ENCODE measurements around the gene RPS5.
"Not testable (repeated sequence)": the region's sequence is repeated elsewhere in the genome, so short reads cannot be mapped to it uniquely, and the experiment has no call there.

The RPS5 gene

GRCh38 chr19:58385891-58386575 lies 1.0 kb upstream of the RPS5 start:
- FAIRE-seq: no peak

DNA sequence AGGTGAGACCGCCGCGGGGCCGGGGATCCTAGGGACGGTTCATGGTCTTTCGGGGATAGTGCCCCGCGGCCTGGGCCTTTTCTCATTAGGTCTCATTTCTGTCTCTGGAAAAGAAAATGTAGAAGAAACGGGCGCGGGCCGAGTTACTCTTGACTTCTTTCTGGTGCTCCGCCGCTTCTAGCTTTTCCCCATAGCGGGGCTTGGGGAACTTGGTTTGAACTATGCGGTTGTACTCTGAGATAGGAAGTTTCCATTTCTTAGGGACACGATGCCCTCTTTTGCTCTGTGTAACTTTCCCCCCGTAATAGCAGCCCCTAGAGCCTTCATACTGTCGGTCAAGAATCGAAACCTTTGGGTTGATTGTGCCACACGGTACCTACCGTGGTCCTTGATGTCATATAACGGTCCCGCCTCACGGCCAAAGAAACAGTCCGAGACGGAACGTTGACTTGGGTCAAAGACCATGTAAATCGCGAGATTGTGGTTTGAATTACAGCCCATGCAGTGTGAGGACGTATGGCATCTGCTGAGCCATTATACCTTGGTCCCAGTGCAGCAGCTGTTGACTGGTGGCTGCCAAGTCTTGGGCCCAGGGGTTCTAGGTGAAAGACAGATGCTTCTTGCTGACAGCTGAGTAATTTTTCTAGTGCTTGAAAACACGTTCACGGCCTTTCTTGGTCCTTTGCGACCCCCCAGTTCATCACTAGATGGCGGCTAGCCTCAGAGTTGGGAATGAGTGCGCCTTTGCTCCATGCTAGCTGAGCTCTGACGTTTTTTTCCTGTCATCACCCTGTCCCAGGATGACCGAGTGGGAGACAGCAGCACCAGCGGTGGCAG lies 487 bp downstream of the RPS5 start:
- no peak for FAIRE-seq

DNA sequence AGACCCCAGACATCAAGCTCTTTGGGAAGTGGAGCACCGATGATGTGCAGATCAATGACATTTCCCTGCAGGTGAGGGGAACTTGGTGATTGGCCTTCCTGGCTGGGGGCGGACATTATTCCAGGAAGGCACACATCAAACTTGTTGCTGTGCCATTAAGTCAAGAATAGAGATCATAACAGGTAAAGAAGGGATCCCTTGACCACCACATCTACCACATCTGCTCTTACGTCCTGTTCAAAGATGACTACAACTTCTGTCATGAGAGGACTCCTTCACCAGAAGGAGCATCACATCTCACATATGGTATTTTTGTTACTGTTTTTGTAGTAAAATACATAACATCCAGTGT lies 1.1 kb downstream of the RPS5 start:
- FAIRE-seq: no peak

GRCh38 chr19:58392945-58393724 lies 6.1 kb downstream of the RPS5 start:
- FAIRE-seq: no peak

DNA sequence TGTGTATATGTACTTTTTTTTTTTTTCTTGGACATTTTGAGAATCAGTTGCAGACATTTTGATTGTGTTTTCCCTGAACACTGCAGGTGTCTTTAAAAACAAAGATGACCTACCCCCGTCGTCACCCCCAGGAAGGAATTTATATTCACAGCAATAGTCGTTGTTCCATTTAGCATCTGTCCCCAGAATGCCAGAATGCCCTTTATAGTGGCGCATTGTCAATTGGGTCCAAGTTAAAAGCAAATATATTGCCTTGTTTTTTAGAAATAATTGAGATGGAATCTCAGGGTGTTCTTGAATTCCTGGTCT lies 6.6 kb downstream of the RPS5 start:
- no peak for FAIRE-seq

GRCh38 chr19:58394821-58395219 lies 7.8 kb downstream of the RPS5 start:
- FAIRE-seq: no peak

DNA sequence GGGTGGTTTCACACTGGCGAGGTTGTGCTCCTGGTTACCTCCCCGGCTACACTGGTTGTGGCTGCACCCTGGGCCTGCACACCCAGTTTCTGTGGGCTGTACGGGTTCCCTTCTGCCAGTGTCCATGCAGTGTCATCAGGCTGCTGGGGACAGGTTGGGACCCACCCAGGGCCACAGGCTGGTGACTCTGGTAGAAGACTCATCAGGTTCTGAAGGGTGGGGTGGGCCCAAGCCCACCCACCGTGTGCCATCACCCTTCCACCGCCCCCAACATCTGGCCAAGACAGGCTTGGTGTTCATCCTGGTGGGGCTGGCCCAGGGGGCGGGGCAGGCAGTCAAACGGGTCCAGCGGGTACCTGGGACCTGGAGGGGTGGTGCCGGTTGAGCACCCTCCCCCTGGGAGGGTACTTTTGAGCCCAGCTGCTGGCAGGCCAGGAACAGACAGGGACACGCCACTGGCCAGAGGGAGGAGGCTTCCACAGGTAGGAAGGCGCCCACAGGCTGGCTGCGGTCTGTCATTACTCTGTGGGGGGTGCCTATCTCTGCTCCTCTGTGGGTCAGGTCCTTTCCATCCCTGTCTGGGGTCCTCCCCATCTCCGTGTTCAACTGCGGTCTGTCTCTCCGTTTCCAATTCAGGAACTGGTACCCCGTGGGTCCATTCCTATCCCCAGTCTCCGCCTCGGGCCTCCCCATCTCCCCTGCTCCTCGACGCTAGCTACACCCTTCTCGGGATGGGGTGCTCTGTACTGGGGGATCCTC lies 8.3 kb downstream of the RPS5 start, which contains the start of gene RNF225:
TSS of gene RNF225 (plus strand) at position 437 of the 759 bp plus-strand sequence. CDS start 434 bp downstream, outside the sequence.
- no peak for FAIRE-seq

- FAIRE-seq: no peak
Measured at GRCh38 chr19:58395979-58396627, 9.0 kb downstream of the RPS5 start.

- no peak for FAIRE-seq
Measured at GRCh38 chr19:58396691-58397532, 9.8 kb downstream of the RPS5 start.

- no peak for FAIRE-seq
Measured at GRCh38 chr19:58397533-58398037, 10.5 kb downstream of the RPS5 start.

- no peak for FAIRE-seq
Measured at GRCh38 chr19:58398087-58398486, 11.0 kb downstream of the RPS5 start.

- FAIRE-seq: no peak
Measured at GRCh38 chr19:58398545-58398944, 11.5 kb downstream of the RPS5 start.

DNA sequence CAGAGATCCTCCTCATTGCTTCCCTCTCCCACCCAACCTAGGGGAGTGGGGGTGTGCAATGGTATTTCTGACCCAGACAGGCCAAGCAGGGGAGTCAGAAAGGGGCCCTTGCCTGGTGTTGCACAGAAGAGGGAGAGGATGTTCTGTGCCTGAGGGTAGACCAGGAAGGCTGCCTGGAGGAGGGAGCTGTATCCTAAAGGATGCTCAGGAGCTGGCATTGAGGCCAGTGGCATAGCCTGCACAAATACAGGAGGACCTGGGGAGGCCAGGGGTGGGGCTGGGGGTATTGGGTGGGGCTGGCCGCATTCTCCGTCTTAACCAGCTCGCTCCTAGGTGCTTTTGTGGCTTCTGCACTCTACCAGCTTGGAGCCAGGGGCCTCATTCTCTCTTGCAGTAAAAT lies 12.8 kb downstream of the RPS5 start:
- no peak for FAIRE-seq

DNA sequence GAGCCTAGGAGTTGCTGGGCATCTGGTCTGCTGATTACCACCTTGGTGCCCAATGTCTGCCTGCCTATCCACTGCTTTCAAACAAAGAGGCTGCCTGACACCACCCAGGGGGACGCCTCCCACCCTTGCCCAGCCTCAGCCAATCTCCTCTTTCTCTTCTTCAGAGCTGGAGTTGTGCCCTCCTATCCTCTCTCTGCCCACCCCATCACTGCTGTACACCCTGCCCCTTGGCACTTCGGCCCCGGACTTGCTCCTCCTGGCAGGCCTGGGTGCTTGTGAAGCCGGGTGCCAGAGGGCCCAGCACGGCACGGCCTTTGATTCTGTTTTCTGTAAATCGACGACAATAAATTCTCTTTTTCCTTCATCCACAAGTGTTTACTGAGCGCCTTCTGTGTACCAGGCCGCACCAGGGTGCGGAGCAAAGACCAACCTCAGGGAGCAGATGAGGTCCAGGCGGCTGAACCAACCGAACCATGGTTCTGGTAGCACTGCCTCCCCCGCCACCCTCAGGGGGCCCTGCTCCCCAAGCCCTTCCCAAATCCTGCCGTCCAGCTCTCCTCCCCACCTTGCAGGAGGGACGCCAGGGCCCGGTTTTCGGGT lies 13.3 kb downstream of the RPS5 start:
- FAIRE-seq: no peak

GRCh38 chr19:58400916-58401839 lies 14.1 kb downstream of the RPS5 start:
- FAIRE-seq: peak; percentile 61

DNA sequence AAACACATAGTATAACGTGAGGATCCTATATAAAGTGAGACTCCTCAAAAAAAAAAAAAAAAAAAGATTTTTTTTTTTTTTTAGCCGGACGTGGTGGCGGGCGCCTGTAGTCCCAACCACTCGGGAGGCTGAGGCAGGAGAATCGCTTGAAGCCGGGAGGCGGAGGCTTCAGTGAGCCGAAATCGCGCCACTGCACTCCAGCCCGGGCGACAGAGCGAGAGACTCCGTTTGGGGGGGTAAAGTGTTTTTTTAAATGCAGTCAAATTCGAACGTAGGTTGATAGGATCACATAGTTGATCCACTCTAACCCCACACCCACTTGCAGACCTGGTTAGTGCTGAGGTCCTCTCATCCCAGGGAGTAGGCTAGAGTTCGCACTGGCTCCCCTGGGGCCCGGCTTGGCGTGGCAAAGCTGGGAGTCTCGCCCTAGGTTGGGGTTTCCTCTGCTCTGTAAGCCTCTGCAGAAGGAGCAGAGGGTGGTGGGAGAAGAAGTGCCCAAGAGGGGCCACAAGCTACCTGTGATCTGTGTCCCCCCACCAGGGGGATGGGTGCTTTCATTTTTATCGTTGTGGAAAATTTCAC lies 14.9 kb downstream of the RPS5 start:
- no peak for FAIRE-seq

GRCh38 chr19:58403920-58404478 lies 16.9 kb downstream of the RPS5 start:
- not testable (repeated sequence) for FAIRE-seq

- no peak for FAIRE-seq
Measured at GRCh38 chr19:58406818-58407657, 20.0 kb downstream of the RPS5 start.

Measured in islet of Langerhans (tissue), 1 donor.